ENCODE measurements around the gene JAKMIP1. TPM values are rescaled to one million over a fixed set of nuclear protein-coding genes. Genes with fewer than 3 reads are reported as not detected.

Gene JAKMIP1
- total RNA-seq = not detected in 2 replicates

GRCh38 chr4:6200011-6200921 is at the start of gene JAKMIP1:
Gene JAKMIP1, minus strand, starts transcription at chr4:6200549. Its CDS starts 87,699 bp downstream, at chr4:6112850.

GRCh38 chr4:6018331-6018730 is 182.0 kb downstream of the JAKMIP1 start, which contains the start of gene C4orf50:
Gene C4orf50, minus strand, starts transcription at chr4:6018431.

Other genes with a start within 250 kb of the JAKMIP1 start
- not detected in 2 replicates for gene C4orf50, start 182.1 kb downstream of the JAKMIP1 start, total RNA-seq
- 36.5 and 41.1 TPM in 2 replicates for gene WFS1, start 69.3 kb upstream of the JAKMIP1 start, total RNA-seq